Glutamatergic neuron (in vitro differentiated cells): ENCODE measurements around the gene PAGE5. TPM values are rescaled to one million over a fixed set of nuclear protein-coding genes. Genes with fewer than 3 reads are reported as not detected.

Experiments used
- DNase-seq: peaks from one replicate; pipeline ENCODE4 v3.0.0; 2022
- H3K27ac Mint-ChIP-seq: one replicate; pipeline ENCODE4 v1.8.0; 2020; ENCODE audit warnings: mild to moderate bottlenecking, mixed read lengths, inconsistent platforms; ENCODE audit not compliant: unreplicated experiment
- H3K27me3 Mint-ChIP-seq: one replicate; pipeline ENCODE4 v1.8.0; 2020; ENCODE audit warnings: mild to moderate bottlenecking, moderate library complexity, mixed read lengths, inconsistent platforms; ENCODE audit not compliant: unreplicated experiment
- H3K36me3 Mint-ChIP-seq: one replicate; pipeline ENCODE4 v1.8.0; 2020; ENCODE audit warnings: mild to moderate bottlenecking, mixed read lengths, inconsistent platforms; ENCODE audit not compliant: unreplicated experiment
- H3K4me1 Mint-ChIP-seq: one replicate; pipeline ENCODE4 v1.8.0; 2020; ENCODE audit warnings: mild to moderate bottlenecking, low read depth, mixed read lengths, inconsistent platforms; ENCODE audit not compliant: unreplicated experiment
- H3K4me3 Mint-ChIP-seq: one replicate; pipeline ENCODE4 v1.8.0; 2020; ENCODE audit warnings: mild to moderate bottlenecking, mixed read lengths, inconsistent platforms; ENCODE audit not compliant: unreplicated experiment
- H3K9me3 Mint-ChIP-seq: one replicate; pipeline ENCODE4 v1.8.0; 2020; ENCODE audit warnings: mild to moderate bottlenecking, moderate library complexity, mixed read lengths, inconsistent platforms; ENCODE audit not compliant: unreplicated experiment
- total RNA-seq: library from RNA; stranded (reverse); fragmentation: NEBNext Ultra II Directional; extraction: Animal tissue kit (Norgen Biotek cat#: 25700); gene quantifications from one replicate; pipeline ENCODE4 v1.2.1, GENCODE V29; 2021; ENCODE audit not compliant: unreplicated experiment
- TF ChIP-seq, protein P1 (sequence below): fragments of 200-600 bp; sonication (generic); IDR thresholded peaks from one replicate; pipeline ENCODE4 v1.5.0; 2021; ENCODE audit not compliant: partially characterized antibody, unreplicated experiment

Gene PAGE5
- total RNA-seq, 1 donor from 2014 or later = not detected

DNA sequence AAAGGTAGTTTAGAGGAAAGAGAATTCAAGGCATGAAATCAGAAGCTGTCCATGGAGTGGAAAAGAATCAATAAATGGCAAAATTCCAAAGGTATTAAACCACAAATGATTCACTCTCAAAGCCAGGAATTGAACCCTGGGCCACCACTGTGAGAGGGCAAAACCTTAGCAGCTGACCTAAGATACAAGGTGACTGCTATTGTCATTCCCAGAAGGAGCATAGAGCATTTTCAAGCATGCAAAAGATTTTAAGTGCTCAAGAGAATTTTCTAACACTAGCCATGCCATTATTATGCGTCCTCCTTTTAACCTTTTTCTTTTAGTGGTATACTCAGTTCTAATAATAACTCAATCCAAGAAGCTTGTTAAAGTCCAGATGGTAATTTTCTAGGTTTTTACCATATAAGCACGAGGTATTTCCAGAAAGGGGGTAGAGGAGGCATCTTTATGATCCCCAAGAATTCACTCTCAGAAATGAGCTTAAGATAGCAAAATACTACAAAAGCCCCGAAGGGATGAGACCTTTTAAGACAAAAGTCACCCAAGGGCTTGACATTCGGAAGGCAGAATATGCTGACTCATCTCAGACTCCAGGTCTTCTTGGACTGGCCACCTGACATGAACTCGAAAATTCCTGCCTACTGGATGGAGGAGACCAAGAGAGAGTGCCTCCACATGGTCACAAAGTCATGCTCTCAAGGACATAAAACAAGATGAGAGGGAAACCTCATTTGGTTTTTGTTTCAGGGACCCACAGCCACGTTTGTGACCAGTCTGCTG lies 13.8 kb upstream of the PAGE5 start:
- DNase-seq = no peak
- Mint-ChIP-seq H3K4me1 (no peaks in the 10 kb centered on the region), H3K9me3 (no peaks in the 10 kb centered on the region), H3K36me3 (no peaks in the 10 kb centered on the region), H3K4me3 (no peak overlapping the region), H3K27me3 (no peaks in the 10 kb centered on the region), H3K27ac (no peak overlapping the region)
- TF ChIP-seq, protein P1, sequence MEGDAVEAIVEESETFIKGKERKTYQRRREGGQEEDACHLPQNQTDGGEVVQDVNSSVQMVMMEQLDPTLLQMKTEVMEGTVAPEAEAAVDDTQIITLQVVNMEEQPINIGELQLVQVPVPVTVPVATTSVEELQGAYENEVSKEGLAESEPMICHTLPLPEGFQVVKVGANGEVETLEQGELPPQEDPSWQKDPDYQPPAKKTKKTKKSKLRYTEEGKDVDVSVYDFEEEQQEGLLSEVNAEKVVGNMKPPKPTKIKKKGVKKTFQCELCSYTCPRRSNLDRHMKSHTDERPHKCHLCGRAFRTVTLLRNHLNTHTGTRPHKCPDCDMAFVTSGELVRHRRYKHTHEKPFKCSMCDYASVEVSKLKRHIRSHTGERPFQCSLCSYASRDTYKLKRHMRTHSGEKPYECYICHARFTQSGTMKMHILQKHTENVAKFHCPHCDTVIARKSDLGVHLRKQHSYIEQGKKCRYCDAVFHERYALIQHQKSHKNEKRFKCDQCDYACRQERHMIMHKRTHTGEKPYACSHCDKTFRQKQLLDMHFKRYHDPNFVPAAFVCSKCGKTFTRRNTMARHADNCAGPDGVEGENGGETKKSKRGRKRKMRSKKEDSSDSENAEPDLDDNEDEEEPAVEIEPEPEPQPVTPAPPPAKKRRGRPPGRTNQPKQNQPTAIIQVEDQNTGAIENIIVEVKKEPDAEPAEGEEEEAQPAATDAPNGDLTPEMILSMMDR = no peak

DNA sequence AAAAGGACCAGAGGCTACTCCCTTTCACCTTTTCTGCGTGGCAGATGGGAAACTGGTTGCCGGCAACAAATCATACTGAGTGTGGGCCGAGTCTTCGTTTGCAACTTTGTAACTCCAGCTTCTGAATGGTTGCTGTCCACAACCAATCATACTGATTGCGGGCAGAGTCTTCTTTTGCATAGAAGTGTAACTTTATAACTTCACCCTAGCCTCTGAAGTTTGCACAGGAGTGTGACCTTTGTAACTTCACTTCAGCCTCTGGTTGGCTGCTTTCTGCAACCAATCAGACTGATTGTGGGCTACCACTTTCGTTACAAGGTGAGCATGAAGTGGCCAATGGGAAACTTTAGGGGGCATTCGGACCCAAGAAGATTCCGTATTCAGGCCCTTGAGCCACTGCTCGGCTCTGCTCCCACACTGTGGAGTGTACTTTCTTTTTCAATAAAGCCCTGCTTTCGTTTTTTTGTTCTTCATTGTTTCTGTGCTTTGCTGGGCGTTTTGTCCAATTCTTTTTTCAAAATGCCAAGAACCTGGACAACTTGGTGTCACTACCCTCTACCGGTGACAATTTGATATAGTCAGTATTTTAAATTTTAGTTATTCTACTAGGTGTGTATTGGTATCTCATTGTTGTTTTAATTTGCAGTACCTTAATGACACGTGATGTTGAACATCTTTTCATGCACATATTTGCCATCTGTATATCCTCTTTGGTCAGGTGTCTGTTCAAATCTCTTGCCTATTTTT lies 9.0 kb upstream of the PAGE5 start:
- Mint-ChIP-seq H3K4me1 (no peaks in the 10 kb centered on the region), H3K27me3 (no peaks in the 10 kb centered on the region), H3K27ac (no peak overlapping the region), H3K36me3 (no peaks in the 10 kb centered on the region), H3K9me3 (no peaks in the 10 kb centered on the region), H3K4me3 (no peak overlapping the region)
- no peak for DNase-seq
- TF ChIP-seq, protein P1 = no peak

DNA sequence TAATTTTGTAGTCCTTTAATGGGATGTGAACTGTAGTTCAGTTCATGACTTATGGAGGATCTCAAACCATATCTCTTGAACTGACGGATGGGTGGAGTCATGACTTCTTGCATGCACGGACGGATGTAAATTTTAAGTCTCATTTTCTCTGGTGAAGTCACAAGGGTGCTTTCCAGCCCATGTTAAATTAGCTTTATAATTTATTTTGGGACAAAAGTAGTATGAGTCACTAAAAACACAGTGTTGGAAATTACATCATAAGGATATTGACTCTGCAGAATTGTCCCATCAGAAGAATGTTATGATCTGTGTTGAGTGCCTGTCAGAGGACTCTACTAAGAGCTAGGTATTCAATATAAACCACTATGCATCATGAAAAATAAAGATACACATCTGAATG lies 6.8 kb upstream of the PAGE5 start:
- Mint-ChIP-seq H3K4me3 (no peak overlapping the region), H3K9me3 (no peaks in the 10 kb centered on the region), H3K27me3 (no peaks in the 10 kb centered on the region), H3K36me3 (no peaks in the 10 kb centered on the region), H3K27ac (no peak overlapping the region), H3K4me1 (no peaks in the 10 kb centered on the region)
- TF ChIP-seq, protein P1 = no peak
- DNase-seq = no peak

DNA sequence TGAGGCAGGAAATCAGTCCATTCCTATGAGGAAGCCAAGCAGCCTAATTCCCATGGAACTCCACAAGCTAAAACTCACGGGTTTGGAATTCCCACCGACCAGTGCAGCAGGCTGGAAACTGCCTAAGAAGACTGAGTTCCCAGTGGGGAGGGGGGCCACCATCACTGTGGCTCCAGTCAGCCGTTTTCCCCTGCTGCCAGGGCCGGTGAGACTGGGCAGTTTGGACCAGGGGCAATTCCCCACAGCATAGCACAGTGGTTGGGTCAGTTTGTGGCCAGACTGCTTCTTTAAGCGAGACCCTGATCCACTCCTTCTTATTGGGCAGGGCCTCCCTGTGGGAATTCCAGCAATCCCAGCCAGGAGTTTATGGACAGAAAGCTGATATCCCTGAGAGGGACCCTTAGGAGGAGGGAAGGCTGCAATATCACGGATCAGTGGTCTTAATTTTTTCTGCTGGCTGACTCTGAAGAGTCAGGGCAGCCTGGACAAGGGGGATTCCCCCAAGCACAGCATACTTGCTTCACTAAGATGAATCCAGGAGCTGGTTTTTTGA lies 20.7 kb downstream of the PAGE5 start:
- Mint-ChIP-seq H3K4me1 (no peaks in the 10 kb centered on the region), H3K27ac (no peak overlapping the region), H3K36me3 (no peaks in the 10 kb centered on the region), H3K4me3 (no peak overlapping the region), H3K27me3 (no peaks in the 10 kb centered on the region), H3K9me3 (no peaks in the 10 kb centered on the region)
- TF ChIP-seq, protein P1 = no peak
- DNase-seq = no peak

DNA sequence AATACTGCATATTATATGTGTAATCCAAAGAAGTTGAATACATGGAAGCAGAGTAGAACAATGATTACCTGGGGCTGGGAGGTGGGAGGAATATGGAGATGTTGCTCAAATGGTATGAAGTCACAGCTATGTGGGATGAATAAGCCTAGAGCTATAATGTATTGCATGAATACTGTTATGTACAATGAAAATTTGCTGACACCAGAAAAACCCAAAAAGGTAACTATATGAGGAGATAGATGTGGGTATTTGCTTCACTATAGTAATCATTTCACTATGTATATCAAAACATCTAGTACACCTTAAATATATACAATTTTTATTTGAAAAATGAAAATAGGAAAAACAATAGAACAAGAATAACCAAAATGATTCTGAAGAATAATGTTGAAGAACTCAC lies 33.4 kb downstream of the PAGE5 start:
- no peak overlapping the region for H3K27ac Mint-ChIP-seq
- no peak for DNase-seq
- H3K27me3 Mint-ChIP-seq = no peaks in the 10 kb centered on the region
- no peaks in the 10 kb centered on the region for H3K9me3 Mint-ChIP-seq
- H3K4me3 Mint-ChIP-seq = no peak overlapping the region
- TF ChIP-seq, protein P1 = no peak
- no peaks in the 10 kb centered on the region for H3K4me1 Mint-ChIP-seq
- H3K36me3 Mint-ChIP-seq = no peaks in the 10 kb centered on the region
